ENCODE results near the gene MOB3B. TPM values are rescaled to one million over a fixed set of nuclear protein-coding genes. Genes with fewer than 3 reads are reported as not detected.
"Not testable (repeated sequence)": the region's sequence is repeated elsewhere in the genome, so short reads cannot be mapped to it uniquely, and the experiment has no call there.

The MOB3B gene
- total RNA-seq, 1 donor from 2014 or later: 19.3 TPM

DNA sequence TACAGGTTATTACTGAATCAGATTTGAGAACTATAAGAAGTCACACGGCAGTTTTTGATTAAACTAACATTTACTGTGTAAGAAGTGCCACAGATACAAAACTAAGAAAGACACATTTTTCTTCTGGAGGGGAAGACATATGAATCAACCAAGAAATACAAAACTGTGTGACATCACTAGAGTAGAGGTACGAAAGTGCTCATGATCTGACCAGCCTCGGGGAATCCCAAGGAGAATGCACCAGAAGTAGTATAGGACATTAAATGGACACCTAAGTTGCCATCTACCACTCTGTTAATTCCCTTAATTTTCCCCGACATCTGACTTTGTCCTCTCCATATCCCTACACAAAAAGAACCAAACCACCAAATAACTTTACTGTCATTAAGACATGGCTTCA, 10.8 kb downstream of the MOB3B start:
- DNase-seq (ENCODE audit: low spot score): no peak

DNA sequence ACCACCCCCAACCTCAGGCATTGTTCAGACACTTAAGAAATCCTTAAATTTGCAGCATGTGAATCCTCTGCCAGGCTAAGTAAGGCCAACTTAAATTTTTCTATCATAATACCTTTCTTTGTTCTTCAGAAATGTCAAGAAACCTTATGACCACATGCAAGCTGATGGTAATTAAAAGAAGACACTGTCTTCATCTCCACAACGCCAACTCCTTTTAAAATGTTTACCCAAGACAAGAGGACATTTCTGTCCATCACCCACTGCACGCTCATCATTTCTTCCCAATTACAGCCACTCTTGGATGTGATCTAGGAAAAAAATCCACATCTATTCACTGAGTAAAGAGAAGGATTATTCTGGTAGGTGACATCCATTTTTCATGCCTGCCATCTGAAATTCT, 11.6 kb downstream of the MOB3B start:
- DNase-seq (ENCODE audit: low spot score): no peak

DNA sequence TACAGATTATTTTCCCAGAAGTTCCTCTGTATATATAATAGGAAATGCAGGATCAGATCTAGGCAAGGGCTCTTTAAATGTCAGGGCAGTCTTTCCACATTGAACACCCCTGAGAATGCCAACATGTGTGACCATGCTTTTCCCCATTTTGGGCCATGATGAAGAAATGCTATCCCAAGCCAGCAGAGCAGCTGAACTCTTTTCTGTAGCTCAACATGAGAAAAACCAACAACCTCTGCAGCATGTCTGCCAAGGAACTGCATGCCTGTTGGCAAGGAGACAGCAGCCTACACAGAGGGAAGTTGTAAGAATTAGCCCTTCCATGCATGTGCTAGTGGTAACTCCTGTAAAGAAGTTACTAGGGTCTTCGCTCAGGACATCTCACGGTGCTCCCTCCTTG, 15.1 kb downstream of the MOB3B start:
- peak; percentile 24 for DNase-seq (ENCODE audit: low spot score)

DNA sequence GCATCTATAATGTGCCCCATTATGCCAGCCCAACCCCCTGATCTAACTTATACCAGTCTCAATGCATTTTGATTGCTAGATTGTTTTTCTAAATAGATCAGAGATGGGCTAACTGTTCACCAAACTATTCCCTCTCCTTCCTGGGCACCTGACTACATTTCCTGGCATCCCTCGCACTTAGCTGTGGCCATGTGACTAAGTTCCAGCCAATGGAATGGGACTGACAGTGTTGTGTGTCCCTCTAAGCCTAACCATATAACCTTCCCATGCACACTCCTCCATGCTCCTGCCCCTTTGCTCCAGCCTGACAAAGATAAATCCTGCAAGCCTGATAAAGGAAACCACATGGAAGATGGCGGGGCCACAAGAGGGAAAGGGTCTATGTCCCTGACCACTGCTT, 17.8 kb downstream of the MOB3B start:
- DNase-seq (ENCODE audit: low spot score): no peak

DNA sequence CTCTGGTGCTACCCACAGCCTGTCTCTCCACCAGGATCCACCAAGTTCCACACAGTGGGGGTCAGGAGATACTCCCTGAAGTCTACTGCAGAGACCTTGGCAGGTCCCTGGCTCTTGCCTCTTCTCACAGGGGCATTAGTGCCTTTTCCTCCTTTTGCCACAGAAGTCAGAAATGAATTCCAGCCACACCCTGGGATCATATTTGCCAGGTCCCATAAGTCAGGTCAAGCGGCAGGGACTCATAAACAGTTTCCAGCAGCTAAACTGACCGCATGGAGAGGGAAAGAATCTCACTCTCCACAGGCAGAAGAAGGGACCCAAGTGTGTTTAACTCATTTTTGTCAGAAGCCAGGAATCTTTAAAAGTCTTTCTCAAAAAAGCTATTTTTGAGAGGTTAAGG, 18.8 kb downstream of the MOB3B start:
- DNase-seq (ENCODE audit: low spot score): no peak

DNA sequence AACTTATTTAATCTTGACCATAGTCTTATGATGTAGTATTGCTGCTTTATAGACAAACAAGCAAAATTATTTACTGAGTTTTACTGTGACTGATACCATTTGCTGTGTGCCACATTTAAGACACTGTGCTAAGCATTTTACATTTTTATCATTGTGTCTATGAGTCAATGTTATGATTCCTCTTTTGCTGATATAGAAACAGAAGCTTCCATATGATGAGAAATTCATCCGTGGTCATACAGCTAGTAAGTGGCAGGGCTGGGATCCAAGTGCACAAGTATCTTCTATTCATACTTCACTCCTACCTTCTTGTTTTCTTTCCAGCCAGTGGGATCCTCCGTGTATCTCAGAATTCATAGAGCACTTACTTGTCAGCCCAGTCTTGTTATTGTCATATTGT, 22.6 kb downstream of the MOB3B start:
- DNase-seq (ENCODE audit: low spot score): no peak

DNA sequence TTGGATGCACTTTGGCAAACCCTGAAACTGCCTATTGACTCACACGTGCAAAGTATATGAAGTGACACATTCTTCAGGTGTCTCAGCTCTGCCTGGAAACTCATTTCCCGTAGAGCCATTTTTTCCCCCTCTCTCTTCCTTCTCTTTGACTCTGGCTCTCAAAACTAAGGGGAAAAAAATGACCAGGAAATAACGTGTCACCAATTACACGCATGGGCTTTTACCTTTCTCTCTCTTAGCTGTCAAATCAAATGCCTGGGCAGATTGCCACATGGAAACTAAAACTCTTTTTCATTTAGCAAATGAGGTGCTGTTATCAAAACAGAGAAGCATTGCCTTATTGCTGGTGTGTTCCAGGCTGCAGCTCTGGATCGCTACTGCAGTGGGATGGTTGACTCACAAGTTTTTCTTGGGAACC, 23.9 kb downstream of the MOB3B start:
- no peak for DNase-seq (ENCODE audit: low spot score)

DNA sequence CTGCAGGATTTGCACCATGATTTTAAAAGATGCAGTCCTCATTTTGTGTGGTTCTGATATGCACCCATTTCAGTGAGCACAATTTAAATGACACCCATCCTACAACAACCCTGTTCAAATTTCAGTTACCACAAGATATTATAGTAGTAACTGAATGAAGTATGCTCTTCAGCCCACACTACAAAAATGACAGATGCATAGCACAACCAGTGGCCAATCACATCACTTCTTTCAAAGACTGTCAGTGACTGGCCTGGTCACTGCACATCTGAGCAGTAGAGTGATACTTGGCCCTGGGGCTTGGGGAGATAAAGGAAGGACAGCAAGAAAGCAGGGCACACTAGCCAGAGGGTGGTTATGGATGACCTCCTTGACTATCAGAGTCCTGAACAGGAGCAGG, 25.4 kb downstream of the MOB3B start:
- no peak for DNase-seq (ENCODE audit: low spot score)

DNA sequence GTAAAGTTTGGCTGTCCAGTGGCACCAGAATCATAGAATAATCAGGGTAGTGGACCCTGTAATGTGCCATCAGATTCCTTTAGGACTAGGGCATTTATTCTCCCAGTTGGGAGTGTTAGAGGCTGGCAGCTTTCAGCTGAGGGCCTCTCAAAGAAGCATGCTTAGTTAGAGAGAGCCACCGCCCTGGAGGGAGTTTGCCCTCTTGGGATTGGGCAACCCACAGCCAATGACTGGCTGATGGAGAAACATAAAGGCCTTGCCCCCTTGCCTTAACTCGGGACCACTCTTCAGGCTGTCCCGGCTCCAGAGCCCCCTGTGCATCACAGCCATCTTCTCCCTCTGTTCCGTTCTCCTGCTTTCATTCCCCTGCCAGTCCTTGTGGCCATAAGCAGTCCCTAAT, 26.0 kb downstream of the MOB3B start:
- DNase-seq (ENCODE audit: low spot score): no peak

DNA sequence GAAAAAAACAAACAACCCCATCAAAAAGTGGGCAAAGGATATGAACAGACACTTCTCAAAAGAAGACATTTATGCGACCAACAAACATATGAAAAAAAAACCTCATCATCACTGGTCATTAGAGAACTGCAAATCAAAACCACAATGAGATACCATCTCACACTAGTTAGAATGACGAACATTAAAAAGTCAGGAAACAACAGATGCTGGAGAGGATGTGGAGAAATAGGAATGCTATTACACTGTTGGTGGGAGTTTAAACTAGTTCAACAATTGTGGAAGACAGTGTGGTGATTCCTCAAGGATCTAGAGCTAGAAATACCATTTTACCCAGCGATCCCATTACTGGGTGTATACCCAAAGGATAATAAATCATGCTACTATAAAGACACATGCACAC, 28.7 kb downstream of the MOB3B start:
- DNase-seq (ENCODE audit: low spot score): not testable (repeated sequence)

DNA sequence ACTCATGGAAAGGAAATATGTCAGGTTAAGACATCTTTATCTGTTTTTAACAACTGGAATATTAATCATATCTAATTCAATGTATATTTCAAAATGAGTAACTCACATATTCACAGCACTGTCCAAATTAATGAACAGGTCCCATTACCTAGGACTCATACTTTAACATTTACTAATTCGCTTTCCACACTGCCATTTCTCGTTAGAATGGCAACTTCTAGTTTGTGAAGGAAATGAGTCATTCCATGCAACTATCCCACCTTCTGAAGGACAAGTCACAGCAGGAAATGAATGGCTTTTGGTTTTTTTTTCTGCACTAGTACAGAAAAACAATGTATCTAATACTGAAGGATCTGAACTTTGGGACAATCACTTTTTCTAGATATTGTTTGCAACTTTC, 30.2 kb downstream of the MOB3B start:
- DNase-seq (ENCODE audit: low spot score): no peak

DNA sequence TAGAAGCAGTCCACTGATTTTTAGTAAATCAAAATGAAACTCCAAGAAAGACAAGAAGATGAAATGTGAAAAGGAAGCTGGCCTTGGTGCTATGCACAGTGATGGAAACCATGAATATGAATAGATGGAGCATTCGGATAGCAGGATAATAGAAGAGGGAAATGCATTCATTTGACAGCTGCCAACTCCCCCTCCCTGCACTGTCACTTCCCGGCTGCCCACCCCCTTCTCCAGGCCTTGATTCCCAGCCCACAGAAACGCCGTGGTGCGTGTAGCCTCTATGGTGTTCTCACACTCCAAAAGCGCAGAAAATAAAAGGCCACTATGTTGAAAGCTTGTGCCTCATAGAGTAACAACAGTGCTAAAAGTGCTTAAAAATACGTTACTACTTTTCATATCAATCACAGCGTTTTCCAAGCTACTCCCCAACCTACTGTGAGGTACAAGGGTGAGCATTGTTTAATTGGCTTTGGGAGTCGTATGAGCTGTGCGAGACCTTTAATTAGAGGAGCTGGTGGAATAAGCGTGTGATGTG, 31.7 kb downstream of the MOB3B start:
- no peak for DNase-seq (ENCODE audit: low spot score)

DNA sequence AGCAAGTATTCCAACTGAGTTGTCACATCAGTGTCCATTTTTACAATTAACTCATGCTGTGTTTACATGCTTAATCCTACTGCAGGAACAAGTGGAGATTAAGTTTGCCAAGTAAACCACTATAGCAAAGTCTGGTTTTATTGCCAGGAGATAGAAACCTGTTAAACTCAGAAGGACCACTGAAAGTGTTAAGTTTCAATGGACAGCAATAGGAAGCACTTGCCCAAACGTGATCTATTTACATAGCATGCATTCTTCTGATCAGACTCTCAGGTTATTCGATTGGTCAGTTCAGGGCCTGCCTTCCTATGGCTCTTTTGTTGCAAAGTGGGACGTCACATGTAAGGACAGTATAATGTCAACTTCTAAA, 33.5 kb downstream of the MOB3B start:
- no peak for DNase-seq (ENCODE audit: low spot score)

DNA sequence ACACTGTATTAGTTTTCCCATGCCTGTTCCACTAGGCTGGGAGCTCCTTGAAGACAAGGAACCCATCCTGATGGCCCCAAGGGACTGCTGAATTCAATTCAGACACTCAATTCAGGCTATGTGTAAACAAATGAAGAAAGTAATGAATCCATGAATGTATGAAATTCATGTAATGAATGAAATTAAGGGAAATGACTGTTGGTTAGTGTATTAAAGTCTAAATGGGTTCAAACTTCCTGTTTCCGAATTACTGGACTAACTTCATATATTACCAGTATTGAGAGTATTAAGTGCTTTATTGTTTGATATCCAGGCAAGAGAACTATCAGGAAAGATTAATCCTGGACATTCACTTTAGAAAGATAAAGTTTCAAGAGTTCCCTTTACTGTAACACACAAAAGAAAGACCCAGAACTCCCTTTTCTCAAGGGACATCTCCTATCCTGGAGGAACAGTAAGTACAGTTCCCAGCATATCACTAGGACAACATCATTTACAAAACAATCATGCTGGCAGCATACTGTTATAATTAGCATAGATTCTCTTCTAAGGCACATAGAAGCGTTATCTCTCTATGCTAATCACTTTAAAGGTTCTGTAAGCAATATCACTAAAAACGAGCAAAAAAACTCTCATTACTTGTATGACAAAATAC, 34.0 kb downstream of the MOB3B start:
- no peak for DNase-seq (ENCODE audit: low spot score)

DNA sequence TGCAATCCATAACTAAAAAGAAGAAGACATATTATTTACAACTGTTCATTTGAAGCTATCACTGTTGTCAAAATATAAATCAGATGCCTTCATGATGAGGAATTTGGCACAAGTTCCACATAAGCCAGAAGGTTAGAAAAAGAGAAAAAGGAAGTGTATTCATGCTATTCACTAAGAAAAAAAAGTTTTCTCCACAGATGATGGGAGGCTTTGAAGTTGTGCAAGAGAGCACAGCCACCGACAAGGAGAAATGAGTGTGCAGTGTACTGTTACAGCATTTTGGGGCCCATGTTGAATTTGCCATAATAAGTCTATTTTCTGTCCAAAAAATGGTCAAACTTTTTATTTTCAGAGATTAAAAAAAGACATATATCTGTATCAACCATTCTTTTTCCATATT, 38.5 kb downstream of the MOB3B start:
- DNase-seq (ENCODE audit: low spot score): no peak

DNA sequence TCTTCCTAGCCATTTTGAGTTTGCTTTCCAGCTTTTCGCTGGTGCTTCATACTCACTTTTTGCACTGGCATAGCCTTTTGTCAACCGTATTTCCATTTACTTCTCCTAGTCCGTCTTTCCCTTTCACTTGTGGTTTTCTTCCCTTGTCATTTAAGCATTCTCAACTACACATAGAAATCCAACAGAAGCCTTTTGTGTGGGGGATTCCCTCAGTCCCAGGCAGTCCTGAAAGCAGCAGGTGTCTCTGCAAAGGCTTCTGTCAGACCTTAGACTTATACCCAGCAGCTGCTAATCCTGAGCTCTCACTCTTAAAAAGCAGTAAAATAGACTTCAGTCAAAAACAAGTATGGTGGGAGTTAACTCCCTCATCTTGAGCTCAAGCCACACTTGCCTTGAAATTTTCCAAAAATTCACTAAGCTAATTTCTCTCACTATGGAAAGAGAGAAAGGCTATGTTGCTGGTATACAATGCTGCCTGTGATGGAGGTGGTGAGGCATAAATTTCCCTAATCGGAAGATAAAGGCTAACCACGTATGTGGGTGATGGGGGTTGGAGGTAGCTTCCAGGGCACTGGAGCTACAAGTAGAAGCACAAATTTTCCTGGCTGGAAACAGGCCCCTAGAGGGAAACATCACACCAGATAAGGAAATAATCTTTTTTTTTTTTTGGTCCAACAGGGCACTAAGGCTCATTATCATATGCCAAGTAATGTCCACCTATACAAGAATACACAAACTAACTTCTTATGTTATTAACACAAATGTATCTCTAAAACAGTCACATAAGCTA, 40.3 kb downstream of the MOB3B start:
- DNase-seq (ENCODE audit: low spot score): no peak

DNA sequence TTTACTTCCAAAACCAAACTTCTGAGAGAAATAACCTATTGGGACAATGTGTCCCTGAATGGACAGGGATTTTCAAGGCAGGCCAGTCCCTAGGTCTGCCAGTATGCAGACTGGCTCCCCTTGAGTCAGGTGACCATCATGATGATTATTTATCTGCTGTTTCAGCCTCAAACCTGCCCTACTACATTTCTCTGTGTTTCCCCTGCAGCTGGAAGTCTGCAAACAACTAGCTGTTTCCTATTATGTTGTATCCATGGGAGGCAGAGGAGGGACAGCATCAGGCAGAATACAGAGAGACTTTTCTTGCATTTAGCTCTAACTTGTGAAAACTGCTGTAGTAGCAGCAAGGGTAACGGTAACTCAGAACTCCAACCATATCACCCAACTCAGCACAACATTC, 41.7 kb downstream of the MOB3B start:
- no peak for DNase-seq (ENCODE audit: low spot score)

DNA sequence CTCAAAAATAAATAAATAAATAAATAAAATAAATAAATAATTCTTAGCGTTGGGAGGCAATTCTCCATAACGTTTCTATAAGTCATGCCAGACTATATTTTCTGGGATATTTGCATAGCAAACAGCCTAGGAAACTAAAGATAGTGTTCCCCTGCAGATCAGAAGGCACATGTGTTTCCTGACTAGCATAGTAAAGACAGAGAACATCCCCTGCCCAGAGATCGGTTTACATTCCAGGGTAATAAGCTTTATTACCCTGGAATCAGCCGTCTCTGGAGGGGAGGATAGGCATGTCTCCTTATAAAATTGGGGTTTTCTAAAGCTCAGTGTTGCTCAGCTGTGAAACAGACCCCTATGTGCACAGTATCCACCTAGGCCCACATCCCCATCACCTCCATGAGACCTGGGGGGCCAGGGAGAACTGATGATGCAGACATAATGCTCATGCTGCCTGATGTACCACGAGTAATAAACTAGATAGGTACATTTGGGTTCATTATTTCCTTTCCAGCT, 42.4 kb downstream of the MOB3B start:
- no peak for DNase-seq (ENCODE audit: low spot score)

DNA sequence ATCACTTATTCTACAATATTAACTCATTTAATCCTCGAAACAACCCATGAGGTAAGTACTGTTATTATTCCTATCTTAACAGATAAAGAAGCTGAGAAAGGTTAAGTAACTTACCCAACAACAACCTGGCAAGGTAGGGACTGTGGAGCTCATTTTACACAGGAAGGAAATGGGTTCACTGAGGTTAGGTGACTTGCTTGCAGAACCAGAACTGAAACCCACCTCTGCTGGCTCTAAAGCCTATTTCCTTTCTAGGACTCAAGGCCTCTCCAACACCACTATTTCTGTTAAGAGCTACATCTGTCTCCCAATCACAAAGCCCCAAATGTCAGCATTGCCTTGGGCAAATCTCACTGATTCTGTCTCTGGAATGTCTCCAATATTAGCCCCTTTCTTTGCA, 44.5 kb downstream of the MOB3B start:
- DNase-seq (ENCODE audit: low spot score): no peak

DNA sequence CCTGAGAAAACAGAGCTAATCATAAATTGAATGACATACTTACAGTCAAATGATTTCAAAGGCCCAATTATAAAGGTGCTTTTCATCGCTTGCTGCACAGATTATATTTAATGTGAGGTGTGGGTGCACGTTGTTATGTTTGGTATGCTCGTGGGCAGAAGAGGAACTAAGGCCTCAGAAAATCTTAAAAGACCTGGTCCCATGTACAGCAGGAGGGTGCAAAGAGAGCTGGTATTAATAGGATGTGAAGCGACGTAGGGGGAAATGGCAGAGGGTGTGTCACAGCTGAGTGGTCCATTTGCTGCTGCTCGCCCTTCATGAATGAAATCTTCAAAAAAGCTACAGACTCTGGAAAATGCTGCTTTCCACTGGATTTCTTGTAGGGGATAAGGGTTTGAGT, 46.0 kb downstream of the MOB3B start:
- no peak for DNase-seq (ENCODE audit: low spot score)

DNA sequence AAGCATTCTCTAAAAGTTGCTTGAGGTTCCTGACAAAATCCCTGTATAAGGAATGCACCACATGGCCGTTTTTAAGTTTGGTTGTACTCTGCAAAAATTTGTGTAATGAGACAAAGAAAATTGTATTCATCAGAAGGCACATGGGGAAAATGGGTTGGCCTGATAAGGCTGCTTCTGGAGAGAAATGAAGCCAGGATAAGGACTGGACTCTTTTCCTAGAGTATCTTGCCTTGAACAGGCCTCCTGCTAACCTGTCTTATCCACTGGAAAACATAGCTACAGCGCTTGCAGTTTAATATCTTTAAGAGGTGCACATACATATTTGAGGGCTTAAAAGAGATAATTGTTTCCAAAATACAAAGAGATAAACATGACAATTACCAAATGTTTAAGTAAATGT, 46.9 kb downstream of the MOB3B start:
- no peak for DNase-seq (ENCODE audit: low spot score)

DNA sequence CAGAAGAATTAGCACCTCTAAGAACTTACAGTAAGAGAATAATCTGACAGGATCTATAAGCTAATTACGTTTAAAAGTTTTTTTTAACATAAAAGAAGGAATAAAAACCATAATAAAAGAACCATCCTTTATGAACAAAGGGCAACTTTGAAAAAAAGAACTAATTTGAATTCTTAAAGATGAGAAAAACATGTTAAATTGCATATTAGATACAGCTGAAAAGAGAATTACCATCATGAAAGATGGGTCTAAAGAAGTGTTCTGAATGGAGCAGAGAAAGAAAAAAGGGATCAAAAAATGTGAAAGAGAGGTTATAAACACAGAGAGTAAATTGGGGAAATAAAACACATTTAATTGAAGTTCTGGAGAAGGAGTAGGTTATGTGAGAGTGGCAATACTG, 51.3 kb downstream of the MOB3B start:
- no peak for DNase-seq (ENCODE audit: low spot score)

DNA sequence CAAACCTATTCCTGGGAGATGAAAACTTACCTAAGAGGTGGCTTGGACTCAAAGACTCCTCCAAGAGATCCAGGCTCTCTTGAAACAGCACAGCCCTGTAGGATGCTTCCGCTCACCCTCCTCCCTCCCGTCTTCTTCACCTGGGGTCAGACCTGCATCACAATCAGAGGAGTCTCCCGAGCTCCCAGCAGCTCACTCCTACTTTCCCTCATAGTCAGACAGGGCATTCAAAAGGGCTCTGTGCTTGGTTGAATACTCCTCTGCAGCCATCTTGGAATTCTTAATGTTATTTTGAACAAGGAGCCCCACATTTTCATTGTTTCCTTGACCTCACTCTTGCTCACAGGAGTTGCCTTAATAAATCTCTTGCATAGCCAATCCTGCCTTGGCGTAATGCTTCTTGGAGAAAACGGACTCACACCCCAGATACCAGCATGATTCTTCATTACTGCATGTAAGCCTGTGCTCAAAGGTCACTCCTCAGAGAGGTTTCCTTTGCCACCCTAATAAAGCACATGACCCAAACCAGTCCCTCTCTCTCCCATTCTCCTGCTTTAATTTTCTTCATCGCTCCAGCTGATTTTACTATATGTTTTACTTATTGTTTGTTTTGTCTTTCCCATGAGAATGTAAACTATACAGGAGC, 52.6 kb downstream of the MOB3B start:
- DNase-seq (ENCODE audit: low spot score): no peak
